SW 1271 (cell line): ENCODE measurements around the gene IFNA4.

ENCODE experiments used
- DNase-seq, 2 experiments: peaks; one replicate each; lab custom pipeline; 2025; lab: John Stamatoyannopoulos, UW

Gene IFNA4

DNA sequence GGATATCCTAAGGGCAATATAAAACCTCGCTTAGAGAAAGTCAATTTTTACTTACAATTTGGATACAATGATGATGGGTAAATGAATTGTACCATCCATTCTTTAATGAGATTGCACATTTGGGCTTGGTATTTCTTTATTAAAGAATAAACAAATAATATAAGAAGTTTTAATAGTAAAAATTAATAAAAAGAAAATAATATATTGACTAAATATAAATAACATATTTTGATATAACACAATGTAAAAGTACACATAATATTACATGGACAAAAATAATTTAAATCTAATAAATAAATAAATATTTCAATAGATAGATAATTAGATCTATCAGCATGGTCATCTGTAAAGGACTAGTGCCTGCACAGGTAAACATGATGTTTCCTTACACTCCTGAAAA is 21.9 kb downstream of the IFNA4 start:
- DNase-seq, result no peak

DNA sequence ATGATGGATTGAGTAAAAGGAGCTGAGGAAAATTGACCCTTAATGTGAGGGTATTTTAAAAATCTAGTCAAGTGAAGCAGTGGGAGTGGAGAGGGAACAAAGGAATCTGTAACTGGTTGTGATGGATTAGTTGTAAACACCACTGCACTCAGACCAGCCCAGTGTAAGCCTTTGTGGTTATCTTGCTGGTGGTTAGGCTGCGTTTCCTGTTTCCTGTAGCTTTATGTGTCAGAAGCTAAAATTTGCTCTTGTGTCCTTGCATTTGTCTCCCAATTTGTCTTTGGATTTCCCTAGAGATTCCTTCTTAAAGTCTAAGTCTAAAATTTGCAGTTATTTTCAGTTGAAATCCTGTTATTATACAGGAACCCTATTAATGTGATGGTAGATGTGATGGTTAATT is 27.2 kb downstream of the IFNA4 start:
- DNase-seq, result no peak

DNA sequence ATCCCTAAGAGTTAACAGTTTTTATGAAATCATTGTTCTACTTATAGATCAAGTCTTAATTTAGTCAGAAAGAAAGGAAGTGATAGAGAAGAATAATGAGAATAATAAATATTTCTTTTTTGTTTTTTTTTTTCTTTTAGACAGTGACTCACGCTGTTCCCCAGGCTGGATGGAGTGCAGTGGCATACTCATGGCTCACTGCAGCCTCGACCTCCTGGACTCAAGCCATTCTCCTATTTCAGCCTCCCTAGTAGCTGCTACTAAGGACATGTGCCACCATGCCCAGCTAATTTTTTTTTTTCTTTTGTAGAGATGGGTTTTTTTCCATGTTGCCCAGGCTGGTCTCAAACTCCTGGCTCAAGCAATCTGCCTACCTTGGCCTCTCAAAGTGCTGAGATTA is 31.9 kb downstream of the IFNA4 start:
- DNase-seq, result no peak

DNA sequence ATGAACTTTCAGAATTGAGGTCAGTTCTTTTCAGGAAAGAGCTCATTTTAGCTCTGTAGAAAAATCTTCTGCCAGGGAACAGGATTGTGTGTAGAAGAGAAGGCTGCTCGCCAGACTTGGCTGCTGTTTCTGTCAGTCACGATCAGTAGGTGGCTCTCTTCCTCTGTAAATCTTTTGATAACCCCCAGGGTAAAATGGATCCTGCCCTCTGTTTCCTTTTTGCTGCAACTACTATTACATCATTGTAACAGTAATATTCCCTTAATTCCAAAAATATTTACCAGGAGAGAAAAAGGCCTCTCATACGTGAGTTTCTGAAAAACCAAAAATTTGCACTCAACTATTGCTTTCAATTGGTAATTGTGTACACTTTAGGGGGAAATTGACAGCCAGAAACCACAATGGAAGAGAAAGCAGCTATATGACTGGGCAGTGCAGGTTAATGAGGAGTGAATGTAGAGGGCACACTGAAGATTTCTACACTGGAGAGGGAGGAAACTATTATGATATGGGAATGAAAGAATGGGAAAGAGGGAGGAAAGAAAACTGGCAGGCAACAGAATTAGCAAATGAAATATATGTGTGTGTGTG is 33.3 kb downstream of the IFNA4 start:
- DNase-seq, result peak in 1 of 2 experiments; percentile 6

DNA sequence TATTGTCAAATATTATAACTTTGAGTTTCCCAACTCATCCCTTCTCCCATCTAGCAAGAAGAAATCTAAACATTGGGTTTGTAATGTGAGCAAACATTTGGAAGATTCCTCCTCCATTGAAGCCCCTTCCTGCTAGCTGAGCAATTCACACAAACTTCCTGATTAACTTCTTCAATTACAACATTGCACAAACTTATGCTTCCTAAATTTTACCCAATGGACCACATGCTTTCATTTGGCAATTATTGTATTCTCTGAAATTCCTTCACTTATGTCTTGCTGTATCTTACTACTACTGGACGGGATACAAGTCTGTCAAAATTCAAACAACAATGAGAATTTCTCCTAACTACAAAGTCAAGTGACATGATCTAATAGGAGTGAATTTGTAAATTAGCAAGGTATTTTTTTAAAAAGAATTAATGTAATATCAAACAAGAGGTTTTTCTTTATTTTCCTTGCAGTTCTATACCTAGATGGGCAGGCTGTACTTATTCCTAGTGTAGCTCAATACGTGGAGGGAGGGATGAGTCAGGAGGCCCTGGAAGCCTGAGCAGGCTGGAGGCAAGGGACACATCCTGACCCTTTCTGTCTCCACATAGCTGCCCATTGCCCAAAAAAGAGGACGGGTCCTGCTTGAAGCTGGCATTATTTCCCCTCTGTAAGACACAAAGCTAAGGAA is 33.9 kb downstream of the IFNA4 start:
- DNase-seq, result no peak

DNA sequence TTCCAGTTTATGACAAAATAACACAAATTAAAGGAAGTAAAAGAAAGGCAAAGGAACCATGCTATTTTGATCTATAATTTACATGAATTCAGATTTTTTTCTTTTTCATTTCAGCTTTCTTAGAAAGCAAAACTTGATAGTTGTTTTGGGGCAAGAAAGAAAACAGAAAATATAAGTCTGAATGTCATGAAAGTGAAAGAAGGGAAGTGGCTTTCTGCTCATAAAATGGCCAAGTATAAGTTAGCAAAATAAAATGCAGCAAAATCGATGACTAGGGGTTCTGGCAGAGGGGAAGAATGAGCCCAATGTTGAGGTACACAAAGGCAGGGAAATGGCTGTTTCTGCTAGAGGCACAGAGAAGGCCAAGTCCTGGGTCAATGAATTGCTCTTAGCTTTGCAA is 42.8 kb downstream of the IFNA4 start:
- DNase-seq, result no peak

DNA sequence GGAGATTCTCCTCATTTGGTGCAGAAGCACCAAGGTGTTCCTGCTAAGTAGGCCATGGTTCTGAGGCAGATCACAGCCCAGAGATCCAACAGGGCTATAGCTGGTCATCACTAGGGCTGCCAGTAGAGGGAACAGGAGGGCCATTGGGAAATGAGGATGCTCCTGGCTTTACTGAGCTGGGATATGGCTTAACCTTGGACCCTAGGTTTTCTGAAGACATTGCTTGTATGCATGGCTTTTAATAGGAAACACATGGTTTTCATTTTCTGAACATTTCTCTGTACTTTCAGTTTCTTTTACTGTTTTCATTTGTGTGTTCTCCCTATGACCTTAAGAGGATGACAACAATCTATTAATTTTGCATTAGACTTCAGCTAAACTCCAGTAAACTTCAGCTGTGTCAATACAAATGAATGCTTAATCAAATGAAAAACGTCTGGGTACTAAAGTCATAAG is 45.9 kb downstream of the IFNA4 start, which contains the start of gene IFNW1:
IFNW1 (minus strand) TSS at position 406 of the 456 bp plus-strand sequence; CDS start at position 144, 262 bp downstream.
- DNase-seq, result no peak

DNA sequence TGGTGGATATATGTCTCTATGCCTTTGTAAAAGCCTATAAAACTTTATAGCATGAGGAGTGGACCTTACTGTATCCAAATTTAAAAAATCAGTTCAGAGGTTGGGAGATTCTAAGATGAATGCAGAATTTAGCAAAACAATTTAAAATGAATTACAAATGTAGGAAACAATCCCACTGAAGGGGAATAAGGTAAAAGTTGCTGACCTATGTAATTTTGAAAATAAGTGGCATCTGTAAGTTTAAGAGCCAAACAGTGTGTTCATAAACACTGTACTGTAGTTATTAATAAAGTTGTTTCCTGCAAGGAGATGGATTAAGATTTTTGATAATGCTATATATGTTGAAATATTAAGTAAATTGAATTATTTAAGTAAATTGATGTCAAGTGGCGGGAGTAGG is 50.4 kb downstream of the IFNA4 start:
- DNase-seq, result no peak
